Transverse colon (tissue), 4 donors: Measurements from ENCODE around the gene OTOG. TPM values are rescaled to one million over a fixed set of nuclear protein-coding genes. Genes with fewer than 3 reads are reported as not detected.

ENCODE experiments used
- DNase-seq: peaks from one replicate; pipeline ENCODE4 v3.0.0-alpha.2; 2019
- H3K27ac ChIP-seq, 4 donors: fragments of 200-600 bp; sonication (generic); 2 replicates each; pipeline ENCODE4 v1.5.1; 2016 to 2018; ENCODE audit warnings: inconsistent platforms in 4 of 4
- H3K27me3 ChIP-seq: fragments of 200-600 bp; sonication (generic); 2 replicates; pipeline ENCODE4 v1.5.1; 2017; ENCODE audit warnings: inconsistent platforms
- H3K36me3 ChIP-seq, 4 donors: fragments of 200-600 bp; sonication (generic); 2 replicates each; pipeline ENCODE4 v1.5.1; 2017 to 2019; ENCODE audit warnings: inconsistent platforms in 4 of 4
- H3K4me1 ChIP-seq, 4 donors: fragments of 200-600 bp; sonication (generic); 2 replicates each; pipeline ENCODE4 v1.5.1; 2017 to 2020; ENCODE audit warnings: inconsistent platforms in 4 of 4
- H3K4me3 ChIP-seq, 4 donors: fragments of 200-600 bp; sonication (generic); 1 replicate in 1 of 4; 2 replicates in 3 of 4; pipeline versions ENCODE4 v1.5.1 to v1.6.1; 2017 to 2019; ENCODE audit warnings: inconsistent platforms in 4 of 4
- H3K9me3 ChIP-seq, 2 donors: fragments of 200-600 bp; sonication (generic); 2 replicates each; pipeline ENCODE4 v1.5.1; 2017 to 2019; ENCODE audit warnings: inconsistent platforms in 2 of 2
- EP300 ChIP-seq: sonication (generic); formaldehyde crosslinking; IDR thresholded peaks from one replicate; pipeline ENCODE4 v1.6.1; 2017; ENCODE audit warnings: antibody characterized with exemption, low read depth
- POLR2A ChIP-seq: fragments of 450-650 bp; IDR thresholded peaks from one replicate; pipeline ENCODE4 v1.6.1; 2016; ENCODE audit warnings: antibody characterized with exemption, mild to moderate bottlenecking, moderate library complexity
- POLR2AphosphoS5 ChIP-seq, 3 donors: sonication (generic); formaldehyde crosslinking; IDR thresholded peaks; one replicate each; pipeline ENCODE4 v1.6.1; 2016; ENCODE audit warnings: antibody characterized with exemption in 3 of 3
- WGBS, 2 donors: methylation state at CpG; one replicate each; pipeline ENCODE4 v1.1.5; 2018; ENCODE audit warnings: low coverage in 1 of 2; 5-methylcytosine and 5-hydroxymethylcytosine counted together
- in situ Hi-C, 4 donors: fragments of 200-750 bp; cut with MboI; loops; one replicate each; pipeline versions ENCODE4 v1.15.0 to v1.15.1; 2017; ENCODE audit warnings: low sequenced_read_pairs in 3 of 4, low pct_ligation_motif_present in 1 of 4, low pct_unique_long_range_greater_than_20kb in 1 of 4
- intact Hi-C: fragments of 100-400 bp; cut with DNase I; formaldehyde crosslinking; loops from one replicate; pipeline ENCODE4 v1.15.1; 2023; ENCODE audit warnings: low total_unique reads
- total RNA-seq, 4 donors: library from RNA; depleted of rRNA; stranded (reverse); fragments of >200 nt; gene quantifications; one replicate each; pipeline ENCODE4 v1.1.0, GENCODE V29; 2016
- TF ChIP-seq, protein P1 (sequence below), 5 experiments: fragments of 200-600 bp in 3 of 5; fragments of 450-650 bp in 2 of 5; sonication (generic) in 3 of 5; IDR thresholded peaks; 1 replicate in 2 of 5; 2 replicates in 3 of 5; pipeline ENCODE4 v1.5.1; 2016 to 2017; ENCODE audit warnings: antibody characterized with exemption in 5 of 5, inconsistent platforms in 3 of 5, mild to moderate bottlenecking in 2 of 5, moderate library complexity in 1 of 5

Gene OTOG
- total RNA-seq, 4 donors from 2014 or later = not detected

DNA sequence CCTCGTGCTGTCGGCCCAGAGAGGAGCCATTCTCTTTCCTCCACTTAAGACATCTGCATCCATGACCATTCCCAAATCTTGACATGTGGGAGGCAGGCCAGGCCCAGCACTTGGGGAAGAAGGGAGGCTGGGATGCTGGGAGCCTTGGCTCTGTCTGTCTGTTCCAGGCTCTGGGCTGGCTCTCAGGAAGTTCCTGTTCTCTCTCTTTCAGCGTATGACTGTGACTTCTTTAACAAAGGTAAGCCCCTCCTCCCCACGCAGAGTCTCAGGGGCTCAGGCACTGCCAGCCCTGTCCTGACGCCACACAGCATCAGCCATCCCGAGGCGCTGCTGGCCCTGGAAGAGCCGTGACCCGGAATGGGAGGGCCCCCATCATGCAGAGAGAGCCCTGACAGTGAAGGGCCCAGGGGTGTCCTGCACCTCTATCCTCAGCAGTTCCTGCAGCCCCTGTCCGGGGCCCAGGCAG lies 52.4 kb downstream of the OTOG start:
- no peak for TF ChIP-seq EP300
- TF ChIP-seq, protein P1, sequence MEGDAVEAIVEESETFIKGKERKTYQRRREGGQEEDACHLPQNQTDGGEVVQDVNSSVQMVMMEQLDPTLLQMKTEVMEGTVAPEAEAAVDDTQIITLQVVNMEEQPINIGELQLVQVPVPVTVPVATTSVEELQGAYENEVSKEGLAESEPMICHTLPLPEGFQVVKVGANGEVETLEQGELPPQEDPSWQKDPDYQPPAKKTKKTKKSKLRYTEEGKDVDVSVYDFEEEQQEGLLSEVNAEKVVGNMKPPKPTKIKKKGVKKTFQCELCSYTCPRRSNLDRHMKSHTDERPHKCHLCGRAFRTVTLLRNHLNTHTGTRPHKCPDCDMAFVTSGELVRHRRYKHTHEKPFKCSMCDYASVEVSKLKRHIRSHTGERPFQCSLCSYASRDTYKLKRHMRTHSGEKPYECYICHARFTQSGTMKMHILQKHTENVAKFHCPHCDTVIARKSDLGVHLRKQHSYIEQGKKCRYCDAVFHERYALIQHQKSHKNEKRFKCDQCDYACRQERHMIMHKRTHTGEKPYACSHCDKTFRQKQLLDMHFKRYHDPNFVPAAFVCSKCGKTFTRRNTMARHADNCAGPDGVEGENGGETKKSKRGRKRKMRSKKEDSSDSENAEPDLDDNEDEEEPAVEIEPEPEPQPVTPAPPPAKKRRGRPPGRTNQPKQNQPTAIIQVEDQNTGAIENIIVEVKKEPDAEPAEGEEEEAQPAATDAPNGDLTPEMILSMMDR (IDR thresholded peaks at IDR 0.05) = no peak
- no peak for TF ChIP-seq POLR2A
- no peak for TF ChIP-seq POLR2AphosphoS5 (IDR thresholded peaks at IDR 0.05)
- in situ Hi-C loops = loop anchor here in 1 of 4 donors (10.0 kb wide), 1 partner anchor 375 kb away; no protein-coding TSS in a partner anchor
- H3K4me1 ChIP-seq = no peaks in the 10 kb centered on the region
- WGBS, 2 donors = 69% methylated on average over 10 of the region's 10 CpGs; no CpG with 5 or more reads in 1 of the 2 donors
- no peaks in the 10 kb centered on the region for H3K36me3 ChIP-seq
- H3K9me3 ChIP-seq = no peaks in the 10 kb centered on the region
- no peak overlapping the region for H3K27ac ChIP-seq
- intact Hi-C loops = no loop called here
- peaks cover 4% of the 10 kb centered on the region for H3K27me3 ChIP-seq
- DNase-seq = no peak
- no peak overlapping the region for H3K4me3 ChIP-seq

DNA sequence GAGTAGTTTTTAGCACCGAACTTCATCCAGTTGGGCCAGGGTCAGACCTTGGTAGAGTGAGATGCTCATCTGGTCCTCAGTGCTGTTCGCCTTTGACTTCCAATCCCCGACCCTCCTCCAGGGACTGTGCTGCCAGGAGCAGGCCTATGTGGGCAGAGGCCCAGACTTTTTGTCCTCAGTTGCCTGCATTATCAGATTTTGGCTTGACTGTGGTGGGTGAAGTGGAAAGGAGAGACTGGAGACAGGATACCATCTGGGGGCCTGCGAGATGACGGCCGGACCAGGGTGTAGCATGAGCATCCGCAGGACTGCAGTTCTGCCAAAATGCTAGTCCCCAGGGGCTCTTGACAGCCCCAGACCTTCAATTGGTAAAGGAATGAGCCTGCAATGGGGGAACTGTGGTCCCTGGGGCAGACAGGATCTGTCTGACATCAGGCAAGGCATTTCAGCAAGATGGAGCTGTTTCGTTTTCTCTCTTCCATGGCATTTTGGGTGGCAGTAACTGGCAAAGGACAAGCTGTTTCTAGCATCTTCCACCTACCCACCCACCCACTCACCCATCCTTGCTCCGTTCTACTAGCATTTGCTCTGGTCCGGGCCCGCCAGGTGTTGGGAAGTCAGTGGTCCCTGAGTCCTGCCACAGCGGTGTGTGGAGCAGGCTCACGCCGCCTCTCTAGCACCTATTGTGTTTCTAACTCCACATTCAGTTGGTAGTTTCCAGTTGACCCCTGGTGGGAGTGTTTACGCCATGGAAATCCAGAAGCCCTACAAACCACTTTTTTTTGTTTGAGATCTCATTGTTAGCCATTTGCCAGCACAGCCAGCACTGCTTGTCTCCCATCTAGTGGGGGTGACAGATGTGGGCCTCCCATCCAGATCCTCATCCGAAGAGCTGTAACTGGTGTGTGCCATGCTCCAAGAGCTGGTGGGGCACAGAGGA lies 53.5 kb downstream of the OTOG start:
- no peaks in the 10 kb centered on the region for H3K36me3 ChIP-seq
- peaks cover 4% of the 10 kb centered on the region for H3K27me3 ChIP-seq
- no peak overlapping the region for H3K27ac ChIP-seq
- DNase-seq = no peak
- intact Hi-C loops = loop anchor here (5.0 kb wide), 2 partner anchors 187 to 382 kb away; no protein-coding TSS in a partner anchor
- in situ Hi-C loops = no loop called here
- 67 to 85% methylated on average over 1 to 16 of the region's 16 CpGs for WGBS, 2 donors
- H3K9me3 ChIP-seq = no peaks in the 10 kb centered on the region
- H3K4me1 ChIP-seq = no peaks in the 10 kb centered on the region
- TF ChIP-seq EP300 (no peak), POLR2AphosphoS5 (IDR thresholded peaks at IDR 0.05) (no peak), POLR2A (no peak)
- TF ChIP-seq, protein P1 (IDR thresholded peaks at IDR 0.05) = no peak
- H3K4me3 ChIP-seq = no peak overlapping the region

DNA sequence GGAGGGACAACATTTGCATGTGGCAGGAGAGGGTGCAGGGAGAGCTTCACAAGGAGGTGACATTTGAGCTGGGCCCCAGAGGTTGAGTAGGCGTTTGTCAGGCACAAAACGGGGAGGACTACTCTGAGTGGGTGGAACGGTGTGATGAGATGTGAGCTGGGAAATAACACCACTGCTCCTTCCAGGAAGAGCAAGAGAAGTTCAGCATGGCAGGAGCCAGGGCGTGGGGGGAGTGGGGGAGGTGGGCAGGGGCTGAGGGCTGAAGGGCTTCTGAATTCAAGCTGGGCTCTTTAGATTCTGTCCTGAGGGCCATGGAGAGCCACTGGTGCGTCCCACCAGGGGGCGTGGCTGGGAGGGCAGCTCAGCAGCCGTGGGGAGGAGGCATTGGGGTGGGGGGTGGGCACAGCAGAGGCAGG lies 54.2 kb downstream of the OTOG start:
- TF ChIP-seq, protein P1 (IDR thresholded peaks at IDR 0.05) = no peak
- TF ChIP-seq POLR2AphosphoS5 (IDR thresholded peaks at IDR 0.05) = no peak
- TF ChIP-seq POLR2A = no peak
- TF ChIP-seq EP300 = no peak
- intact Hi-C loops = loop anchor here (5.0 kb wide), 2 partner anchors 186 to 381 kb away; no protein-coding TSS in a partner anchor
- H3K4me3 ChIP-seq = no peak overlapping the region
- H3K9me3 ChIP-seq = no peaks in the 10 kb centered on the region
- H3K36me3 ChIP-seq = no peaks in the 10 kb centered on the region
- H3K4me1 ChIP-seq = no peaks in the 10 kb centered on the region
- in situ Hi-C loops = no loop called here
- DNase-seq = no peak
- 40 to 61% methylated on average over 1 to 7 of the region's 7 CpGs for WGBS, 2 donors
- H3K27ac ChIP-seq = no peak overlapping the region
- H3K27me3 ChIP-seq = peaks cover 4% of the 10 kb centered on the region

DNA sequence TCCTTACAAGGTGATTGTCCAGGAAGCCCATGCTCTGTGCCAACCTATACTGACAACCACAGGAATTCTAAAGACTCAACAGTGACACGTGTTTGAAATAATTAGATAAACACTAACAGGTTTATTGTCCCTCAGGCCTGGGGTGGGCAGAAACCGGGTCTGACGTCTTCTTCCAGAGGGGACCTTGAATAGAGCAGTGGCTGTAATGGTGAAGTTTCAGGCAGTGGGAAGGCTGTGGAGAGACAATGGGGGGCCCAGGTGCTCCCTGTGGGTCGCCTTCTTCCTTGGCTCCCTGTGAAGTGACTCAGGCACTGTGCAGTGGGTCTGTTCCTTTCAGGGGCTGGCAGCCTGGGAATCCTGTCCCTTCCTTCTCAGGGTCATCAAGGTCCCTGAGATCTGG lies 54.6 kb downstream of the OTOG start:
- intact Hi-C loops = loop anchor here (5.0 kb wide), 2 partner anchors 186 to 381 kb away; no protein-coding TSS in a partner anchor
- TF ChIP-seq POLR2A (no peak), EP300 (no peak), POLR2AphosphoS5 (IDR thresholded peaks at IDR 0.05) (no peak)
- TF ChIP-seq, protein P1 (IDR thresholded peaks at IDR 0.05) = no peak
- Histone ChIP-seq H3K27ac (no peak overlapping the region), H3K9me3 (no peaks in the 10 kb centered on the region), H3K4me3 (no peak overlapping the region), H3K36me3 (no peaks in the 10 kb centered on the region), H3K4me1 (no peaks in the 10 kb centered on the region), H3K27me3 (peaks cover 4% of the 10 kb centered on the region)
- 54 to 60% methylated on average over 3 to 4 of the region's 4 CpGs for WGBS, 2 donors
- in situ Hi-C loops = no loop called here
- DNase-seq = no peak
